GM18909 (cell line): ENCODE results near the gene THRA.

Experiments used
- ATAC-seq: cut with Tn5 transposase; IDR thresholded peaks from one replicate; pipeline ENCODE4 v1.9.1; 2021; ENCODE audit warnings: mild to moderate bottlenecking; ENCODE audit not compliant: unreplicated experiment, poor library complexity

Gene THRA

DNA sequence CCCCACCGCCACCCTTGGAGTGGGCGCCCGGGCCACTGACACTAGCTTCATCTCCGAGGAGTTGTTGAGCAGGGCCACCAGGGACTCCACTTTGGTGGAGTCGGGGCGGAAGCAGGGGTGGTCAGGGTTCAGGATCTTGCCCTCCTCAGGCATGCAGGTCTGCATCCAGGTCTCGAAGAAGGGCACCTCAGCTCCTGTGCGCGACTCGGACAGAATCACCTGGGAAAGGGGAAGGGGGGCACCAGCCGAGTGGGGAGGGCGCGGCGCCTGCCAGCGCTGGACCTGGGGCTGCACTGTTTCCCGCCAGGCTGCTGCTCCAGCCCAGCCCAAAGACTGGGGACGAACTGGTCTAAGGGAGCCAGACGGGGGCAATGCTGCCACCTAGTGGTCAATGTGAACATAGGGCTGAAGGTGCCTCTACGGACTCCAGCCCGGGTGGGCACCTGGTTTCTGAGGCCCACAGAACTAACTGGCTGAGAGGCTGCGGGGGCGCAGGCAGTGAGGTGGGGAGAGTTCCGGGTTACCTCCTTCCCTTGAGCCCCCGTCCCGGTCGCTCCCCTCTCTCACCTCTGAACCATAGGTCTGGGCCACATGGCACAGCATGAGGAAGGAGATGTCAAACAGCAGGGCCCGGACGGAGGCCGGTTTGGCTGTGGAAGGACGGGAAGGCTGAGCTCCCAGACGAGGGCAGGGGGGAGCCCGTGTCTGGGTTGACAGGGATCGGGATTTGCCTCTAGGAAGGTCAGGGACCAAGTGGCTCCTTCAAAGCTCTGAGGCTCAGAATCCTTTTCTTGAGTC is 35.8 kb upstream of the THRA start:
- ATAC-seq: no peak

DNA sequence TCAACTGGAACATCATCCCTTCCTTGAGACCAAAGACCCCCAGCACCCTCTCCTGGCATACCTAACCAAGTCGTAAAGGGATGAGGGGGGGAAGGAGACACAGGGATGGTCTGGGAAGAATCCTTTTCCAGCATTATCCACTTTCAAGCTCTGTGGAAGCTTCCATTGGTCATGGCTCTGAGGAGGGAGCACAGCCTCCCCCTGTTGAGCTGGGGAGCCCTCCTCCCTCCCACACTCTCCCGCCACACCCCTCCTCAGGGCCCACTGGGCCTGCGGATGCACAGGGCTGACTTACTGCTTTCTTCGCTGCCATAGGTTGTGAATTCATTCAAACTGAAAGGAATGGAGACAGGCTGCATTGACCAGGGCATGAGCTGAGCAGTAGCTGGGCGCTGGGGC is 35.2 kb upstream of the THRA start:
- ATAC-seq: no peak

DNA sequence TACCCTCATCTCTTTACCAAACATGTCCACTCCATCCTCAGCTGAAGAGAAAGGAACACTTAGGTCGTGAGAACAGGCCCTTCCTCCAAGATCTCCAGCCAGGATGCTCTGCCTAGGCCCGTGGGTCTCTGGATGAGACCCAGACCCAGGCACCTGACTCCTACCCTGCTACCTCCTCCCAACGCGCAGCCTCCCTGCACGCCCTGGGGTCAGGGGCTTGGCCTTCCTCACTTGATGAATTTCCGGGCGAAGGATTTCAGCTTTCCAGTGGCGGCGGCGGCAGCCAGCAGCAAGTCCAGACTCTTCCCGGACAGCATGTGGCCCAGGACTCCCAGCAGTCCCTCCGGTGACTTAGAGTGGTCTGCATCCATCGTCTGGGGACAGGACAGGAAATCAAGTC is 34.2 kb upstream of the THRA start:
- no peak for ATAC-seq

GRCh38 chr17:40031706-40032105 is 31.1 kb upstream of the THRA start:
- ATAC-seq: no peak

DNA sequence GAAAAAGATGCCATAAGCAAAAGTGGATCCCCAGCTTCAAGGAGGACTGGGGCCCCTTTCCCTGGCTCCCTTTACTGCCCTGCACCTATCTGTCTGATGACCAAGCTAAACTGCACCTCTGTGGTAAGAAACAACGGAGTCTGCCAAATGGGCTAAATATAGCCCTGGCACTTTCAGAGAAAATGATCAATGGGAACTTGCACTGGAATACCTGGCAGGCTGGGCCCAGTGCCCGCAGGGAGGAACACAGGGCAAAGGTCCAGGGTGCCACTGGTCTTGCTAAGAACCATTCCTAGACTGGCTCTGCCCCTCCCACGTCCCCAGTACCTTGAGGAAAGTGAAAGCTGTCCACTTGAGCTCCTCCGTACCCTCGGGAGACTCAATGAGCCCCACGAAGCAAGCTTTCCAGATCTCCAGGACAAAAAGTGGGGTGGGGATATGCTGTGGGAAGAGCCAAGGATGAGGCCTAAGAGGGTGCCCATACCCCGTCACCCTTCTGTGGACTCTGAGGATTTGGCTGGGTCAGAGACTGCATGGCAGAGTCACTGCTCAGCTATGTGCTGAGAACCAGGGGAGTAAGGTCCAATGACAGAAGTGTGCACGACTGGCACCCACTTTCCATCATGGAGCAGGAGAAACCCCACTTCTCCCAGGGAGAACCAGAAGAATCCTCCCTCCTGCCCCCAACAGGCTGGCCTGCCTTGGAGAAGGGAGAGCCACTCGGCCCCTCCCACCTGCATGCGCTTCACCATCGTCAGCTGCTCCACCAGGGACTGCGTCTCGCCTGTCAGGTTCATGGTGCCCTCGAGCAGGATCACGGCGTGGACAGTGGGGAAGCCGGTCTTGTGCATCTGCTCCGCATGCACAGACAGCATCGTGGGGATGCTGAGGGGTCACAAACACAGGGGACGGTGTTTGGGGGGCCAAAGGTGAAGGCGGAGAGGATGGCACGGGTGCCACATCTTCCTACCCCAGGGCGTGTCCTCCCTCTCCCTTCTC is 30.1 kb upstream of the THRA start:
- no peak for ATAC-seq

DNA sequence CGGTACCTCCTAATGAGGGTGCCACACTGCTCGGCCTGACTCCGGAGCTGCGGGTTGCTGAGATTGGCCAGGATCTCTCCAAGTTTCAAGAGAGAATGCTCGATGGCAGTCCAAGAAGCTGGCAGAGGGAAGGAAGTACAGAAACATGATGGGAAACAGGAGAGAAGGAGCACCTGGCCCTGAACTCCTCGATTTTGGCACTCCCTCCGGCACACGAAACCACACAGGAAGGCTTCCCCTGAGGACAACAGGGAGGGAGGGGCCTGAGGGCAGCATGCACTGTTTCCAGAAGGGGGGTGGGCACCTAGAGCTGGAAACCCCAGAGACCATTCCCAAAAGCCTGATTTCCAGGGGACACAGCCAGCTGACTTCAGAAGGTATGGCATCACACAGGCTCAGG is 29.4 kb upstream of the THRA start:
- no peak for ATAC-seq

- ATAC-seq: no peak
Measured at GRCh38 chr17:40034426-40035161, 28.2 kb upstream of the THRA start.

GRCh38 chr17:40035162-40035559 is 27.6 kb upstream of the THRA start:
- no peak for ATAC-seq

DNA sequence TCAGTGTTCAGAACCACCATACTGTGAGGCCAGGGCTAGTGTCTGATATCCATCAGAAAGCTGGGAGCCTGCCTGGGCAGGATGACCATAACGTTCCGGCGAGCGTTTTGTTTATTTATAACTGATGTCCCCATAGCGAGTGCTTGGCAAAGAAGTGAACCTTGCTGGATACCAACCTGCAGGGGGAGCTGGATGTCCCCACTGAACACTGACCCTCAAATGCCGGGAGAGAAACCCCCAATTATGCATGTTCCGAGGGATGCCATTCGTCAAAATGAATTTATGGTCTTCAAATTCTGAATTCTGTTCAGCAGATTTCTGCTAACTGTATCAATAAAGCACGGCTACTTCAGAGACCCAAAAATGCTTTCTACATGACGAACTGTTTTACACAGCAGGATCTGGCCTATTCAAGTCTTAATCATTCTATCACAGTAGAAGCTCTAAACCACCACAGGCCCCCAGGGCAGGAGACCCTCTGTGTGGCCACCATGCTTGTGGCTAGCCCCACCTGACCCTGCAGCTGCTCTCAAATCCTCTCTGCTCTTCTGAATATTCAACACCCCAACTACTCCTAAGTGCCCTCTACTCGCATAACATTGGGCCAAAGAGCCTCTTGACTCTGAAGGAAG is 23.8 kb upstream of the THRA start:
- no peak for ATAC-seq

DNA sequence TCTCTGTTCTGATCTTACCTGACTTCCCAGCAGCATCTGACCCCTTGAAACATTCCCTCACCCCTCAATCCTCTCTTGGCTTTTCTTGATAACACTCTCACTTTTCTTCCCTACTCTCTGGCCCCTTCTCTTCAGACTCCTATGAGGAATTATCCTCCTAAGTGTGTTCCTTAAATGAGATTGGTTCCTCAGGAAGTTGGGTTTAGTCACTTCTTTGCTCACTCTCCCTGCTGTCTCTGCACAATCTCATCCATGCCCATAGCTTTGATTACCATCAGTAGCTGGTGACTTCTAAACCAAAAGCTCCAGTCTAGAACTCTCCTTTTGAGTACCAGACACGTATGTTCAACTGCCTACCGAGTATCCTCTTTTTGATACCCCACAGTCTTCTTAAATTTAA is 21.6 kb upstream of the THRA start:
- ATAC-seq: no peak

GRCh38 chr17:40056379-40057015 is 6.3 kb upstream of the THRA start:
- ATAC-seq: no peak

DNA sequence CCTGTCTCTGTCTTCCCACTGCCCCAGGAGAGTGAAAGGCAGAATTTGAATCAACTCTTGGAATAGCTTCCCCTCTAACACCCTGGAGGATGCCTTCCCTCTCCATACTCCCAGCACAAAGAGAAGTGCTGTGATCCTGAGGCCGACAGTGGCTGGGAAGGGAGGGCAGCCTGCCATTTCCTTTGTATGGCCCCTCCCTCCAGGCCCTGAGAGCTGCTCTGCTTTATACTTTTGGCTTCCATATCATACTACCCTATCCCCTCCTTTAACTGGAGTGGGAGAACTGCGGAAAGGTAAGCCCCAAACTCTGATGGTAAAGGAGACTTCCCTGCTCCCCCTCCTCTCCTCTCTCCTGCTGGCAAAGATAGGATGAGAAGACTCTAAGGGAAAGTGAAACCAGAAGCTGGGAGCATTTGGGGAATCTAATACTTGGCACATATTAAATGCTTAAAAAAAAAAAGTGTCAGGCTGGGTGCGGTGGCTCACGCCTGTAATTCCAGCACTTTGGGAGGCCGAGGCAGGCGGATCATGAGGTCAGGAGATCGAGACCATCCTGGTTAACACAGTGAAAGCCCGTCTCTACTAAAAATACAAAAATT is 4.5 kb upstream of the THRA start:
- ATAC-seq: no peak

- no peak for ATAC-seq
Measured at GRCh38 chr17:40058865-40059264, 3.9 kb upstream of the THRA start.

DNA sequence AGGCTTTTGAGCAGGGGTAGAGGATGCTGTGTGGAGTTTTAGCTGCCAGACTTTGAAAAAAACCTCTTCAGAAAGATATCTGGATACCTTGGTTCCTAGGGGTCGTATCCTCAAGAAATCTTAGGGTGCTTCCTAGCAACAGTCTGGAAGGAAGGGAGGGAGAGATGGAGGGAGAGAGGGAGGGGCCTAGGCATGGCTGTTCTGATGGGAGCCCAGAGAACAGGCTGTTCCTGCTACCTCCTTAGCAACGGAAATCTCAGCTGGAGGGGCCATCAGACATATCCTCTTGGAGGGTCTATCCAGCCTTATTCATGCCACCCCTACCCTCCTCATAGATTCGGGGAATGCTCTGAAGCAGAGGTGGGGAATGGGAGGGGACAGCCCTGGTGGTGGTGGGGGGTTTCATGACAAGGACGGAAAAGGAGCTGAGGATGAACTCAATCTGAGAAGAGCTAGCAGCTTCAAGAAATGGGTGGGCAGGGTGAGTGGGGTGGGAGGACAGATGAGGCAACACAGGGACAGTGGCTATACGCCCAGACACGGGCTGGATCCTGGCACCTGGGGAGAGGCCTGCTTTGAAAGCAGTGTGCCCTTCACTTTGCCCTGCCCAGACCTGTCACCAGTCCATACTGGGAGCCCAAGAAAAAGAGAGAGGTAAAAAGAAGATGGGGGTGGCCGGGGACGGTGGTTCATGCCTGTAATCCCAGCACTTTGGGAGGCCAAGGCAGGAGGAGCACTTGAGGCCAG is 2.9 kb upstream of the THRA start:
- ATAC-seq: no peak

- no peak for ATAC-seq
Measured at GRCh38 chr17:40060887-40061608, 1.7 kb upstream of the THRA start.

DNA sequence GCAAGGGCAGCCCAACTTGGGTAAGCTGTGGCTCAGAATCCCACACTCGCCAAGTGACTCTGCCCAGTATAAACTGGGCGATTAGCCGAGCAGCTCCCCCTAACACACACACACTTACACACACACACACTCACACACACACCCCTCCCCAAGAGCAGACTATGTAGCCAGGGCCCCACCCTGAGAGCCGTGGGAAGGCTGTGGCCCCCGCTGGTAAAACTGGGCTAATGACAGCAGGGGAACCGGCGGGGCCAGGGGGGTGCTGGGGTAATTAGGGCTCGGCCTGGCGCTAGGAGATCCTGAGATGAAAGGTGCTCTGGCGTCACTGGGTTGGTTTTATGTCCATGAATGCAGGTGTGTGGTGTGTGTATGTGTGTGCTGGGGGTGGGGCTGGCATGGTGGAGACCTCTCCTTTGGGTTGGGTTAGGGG is 1.1 kb upstream of the THRA start:
- no peak for ATAC-seq

- peak; percentile 25 for ATAC-seq
Measured at GRCh38 chr17:40063187-40063771, 514 bp downstream of the THRA start.
